CD14-positive monocyte (primary cell): ENCODE data around the gene GPATCH3. TPM values are rescaled to one million over a fixed set of nuclear protein-coding genes. Genes with fewer than 3 reads are reported as not detected.

Experiments used
- DNase-seq, 3 donors: peaks; one replicate each; pipeline ENCODE4 v3.0.0-alpha.2; 2011 to 2022
- H2AFZ ChIP-seq: 2 replicates; pipeline ENCODE4 v1.6.0; 2012; ENCODE audit warnings: mild to moderate bottlenecking, low read depth, low read length, inconsistent platforms; ENCODE audit not compliant: insufficient read depth, poor library complexity, severe bottlenecking
- H3K27ac ChIP-seq, 2 donors: 1 replicate in 1 of 2; 2 replicates in 1 of 2; pipeline ENCODE4 v1.5.1; 2012 to 2013; ENCODE audit warnings: low read length in 2 of 2, control low read depth in 1 of 2, inconsistent platforms in 1 of 2, low read depth in 1 of 2, mild to moderate bottlenecking in 1 of 2
- H3K27me3 ChIP-seq, 2 donors: one replicate each; pipeline versions ENCODE4 v1.6.0 to v1.6.1; 2011 to 2013; ENCODE audit warnings: low read length in 2 of 2; ENCODE audit not compliant: control insufficient read depth in 2 of 2, insufficient read depth in 2 of 2
- H3K36me3 ChIP-seq, 2 donors: replicated peaks in 1 of 2; 1 replicate in 1 of 2; 2 replicates in 1 of 2; pipeline versions ENCODE4 v1.5.1 to v1.6.1; 2012 to 2013; ENCODE audit warnings: low read length in 2 of 2, control low read depth in 1 of 2, inconsistent platforms in 1 of 2, mild to moderate bottlenecking in 1 of 2; ENCODE audit not compliant: insufficient read depth in 2 of 2, control insufficient read depth in 1 of 2
- H3K4me1 ChIP-seq, 2 donors: 1 replicate in 1 of 2; 2 replicates in 1 of 2; pipeline versions ENCODE4 v1.5.1 to v1.6.1; 2012 to 2013; ENCODE audit warnings: low read length in 2 of 2, control low read depth in 1 of 2, inconsistent platforms in 1 of 2, mild to moderate bottlenecking in 1 of 2, moderate library complexity in 1 of 2; ENCODE audit not compliant: insufficient read depth in 2 of 2, control insufficient read depth in 1 of 2
- H3K4me2 ChIP-seq: replicated peaks from 2 replicates; pipeline ENCODE3; 2012; ENCODE audit warnings: low read length, moderate library complexity, mild to moderate bottlenecking; ENCODE audit not compliant: poor library complexity, severe bottlenecking; ENCODE audit errors: extremely low read depth
- H3K4me3 ChIP-seq, 3 experiments: fragments of 200-600 bp in 1 of 3; sonication (generic) in 1 of 3; replicated peaks in 1 of 3; 1 replicate in 2 of 3; 2 replicates in 1 of 3; pipeline ENCODE4 v1.5.1; 2011 to 2013; ENCODE audit warnings: low read length in 3 of 3, mild to moderate bottlenecking in 3 of 3, control low read depth in 2 of 3, low read depth in 2 of 3, inconsistent platforms in 1 of 3, moderate library complexity in 1 of 3
- H3K79me2 ChIP-seq: 2 replicates; pipeline ENCODE4 v1.6.0; 2012; ENCODE audit warnings: mild to moderate bottlenecking, control low read depth, inconsistent platforms, low read length, moderate library complexity; ENCODE audit not compliant: insufficient read depth
- H3K9ac ChIP-seq: 2 replicates; pipeline ENCODE4 v1.6.0; 2017; ENCODE audit warnings: low read length, mild to moderate bottlenecking; ENCODE audit not compliant: insufficient read depth, poor library complexity, severe bottlenecking
- H3K9me3 ChIP-seq, 2 donors: replicated peaks in 1 of 2; 1 replicate in 1 of 2; 2 replicates in 1 of 2; pipeline versions ENCODE4 v1.5.1 to v1.6.1; 2012 to 2013; ENCODE audit warnings: low read length in 2 of 2, control low read depth in 1 of 2; ENCODE audit not compliant: control insufficient read depth in 1 of 2, insufficient read depth in 1 of 2
- H4K20me1 ChIP-seq: 2 replicates; pipeline ENCODE4 v1.6.0; 2012; ENCODE audit warnings: mild to moderate bottlenecking, low read length, control low read depth, moderate library complexity; ENCODE audit not compliant: insufficient read depth
- H3K27ac Mint-ChIP-seq, 7 donors: one replicate each; pipeline ENCODE4 v1.8.0; 2020; ENCODE audit warnings: mild to moderate bottlenecking in 7 of 7, mixed read lengths in 7 of 7, moderate library complexity in 6 of 7, inconsistent platforms in 2 of 7
- H3K27me3 Mint-ChIP-seq, 3 donors: one replicate each; pipeline ENCODE4 v1.8.0; 2021 to 2022; ENCODE audit warnings: low read depth in 3 of 3, mild to moderate bottlenecking in 3 of 3, mixed read lengths in 3 of 3, moderate library complexity in 3 of 3, inconsistent platforms in 1 of 3
- H3K36me3 Mint-ChIP-seq, 2 donors: one replicate each; pipeline ENCODE4 v1.8.0; 2020; ENCODE audit warnings: mixed read lengths in 2 of 2, inconsistent platforms in 1 of 2, mild to moderate bottlenecking in 1 of 2
- H3K4me1 Mint-ChIP-seq: one replicate; pipeline ENCODE4 v1.8.0; 2020; ENCODE audit warnings: mild to moderate bottlenecking, mixed read lengths
- H3K4me3 Mint-ChIP-seq, 2 donors: one replicate each; pipeline ENCODE4 v1.8.0; 2020; ENCODE audit warnings: mild to moderate bottlenecking in 2 of 2, mixed read lengths in 2 of 2, moderate library complexity in 1 of 2
- H3K9me3 Mint-ChIP-seq, 7 donors: one replicate each; pipeline ENCODE4 v1.8.0; 2020 to 2022; ENCODE audit warnings: mixed read lengths in 7 of 7, mild to moderate bottlenecking in 6 of 7, moderate library complexity in 6 of 7, inconsistent platforms in 2 of 7
- CTCF ChIP-seq: fragments of 200-600 bp; IDR thresholded peaks from one replicate; pipeline ENCODE4 v1.8.0; 2022; ENCODE audit warnings: antibody characterized with exemption, mild to moderate bottlenecking
- WGBS: methylation state at CpG from one replicate; pipeline ENCODE4 v1.1.5; 2013; ENCODE audit warnings: missing lambda C conversion rate; ENCODE audit not compliant: insufficient coverage; 5-methylcytosine and 5-hydroxymethylcytosine counted together
- intact Hi-C, 2 donors: fragments of 100-400 bp; cut with micrococcal nuclease; formaldehyde crosslinking; loops; one replicate each; pipeline versions ENCODE4 v1.15.0 to v1.15.1; 2023
- polyA plus RNA-seq, 3 donors: library from polyadenylated mRNA; depleted of rRNA in 1 of 3; unstranded in 2 of 3; stranded (reverse) in 1 of 3; fragments of 300-500 nt in 2 of 3; fragments of >200 nt in 1 of 3; fragmentation: Illumina TruSeq in 2 of 3; gene quantifications; 1 replicate in 2 of 3; 2 replicates in 1 of 3; pipeline ENCODE4 v1.2.3, GENCODE V29; 2012 to 2021

GPATCH3 gene
- polyA plus RNA-seq, 3 donors: 8.2 to 11.8 (median 10.7) TPM

- DNase-seq: no peak
- no peaks in the 10 kb centered on the region for H3K79me2 ChIP-seq
- no peak for TF ChIP-seq CTCF
- Mint-ChIP-seq H3K9me3 (no peaks in the 10 kb centered on the region), H3K4me3 (no peak overlapping the region), H3K27me3 (peaks cover 0 to 2% (median 0%) of the 10 kb centered on the region in 3 donors), H3K4me1 (no peaks in the 10 kb centered on the region), H3K27ac (no peak overlapping the region), H3K36me3 (peaks cover 40 to 60% of the 10 kb centered on the region in 2 donors)
- H3K9me3 ChIP-seq: no peaks in the 10 kb centered on the region
- no peak overlapping the region for H2AFZ ChIP-seq
- intact Hi-C loops: no loop called here
- no peak overlapping the region for H3K27ac ChIP-seq
- peaks cover 39 to 58% of the 10 kb centered on the region in 2 donors for H3K36me3 ChIP-seq
- 98% methylated on average over 16 of the region's 21 CpGs for WGBS
- H4K20me1 ChIP-seq: peaks cover 20% of the 10 kb centered on the region
- H3K4me1 ChIP-seq: no peaks in the 10 kb centered on the region
- no peak overlapping the region for H3K9ac ChIP-seq
- no peak overlapping the region for H3K4me2 ChIP-seq
- H3K4me3 ChIP-seq: no peak overlapping the region
- H3K27me3 ChIP-seq: no peaks in the 10 kb centered on the region
These were observed 43.4 kb downstream of the GPATCH3 start for GRCh38 chr1:26856604-26857469.

GRCh38 chr1:26856181-26856580 is 44.1 kb downstream of the GPATCH3 start:
- H3K4me1 Mint-ChIP-seq: no peaks in the 10 kb centered on the region
- H3K4me3 Mint-ChIP-seq: no peak overlapping the region
- DNase-seq: no peak
- peaks cover 45 to 65% of the 10 kb centered on the region in 2 donors for H3K36me3 ChIP-seq
- H2AFZ ChIP-seq: no peak overlapping the region
- no peak overlapping the region for H3K9ac ChIP-seq
- peaks cover 47 to 66% of the 10 kb centered on the region in 2 donors for H3K36me3 Mint-ChIP-seq
- H3K4me1 ChIP-seq: no peaks in the 10 kb centered on the region
- H4K20me1 ChIP-seq: peaks cover 21% of the 10 kb centered on the region
- peak overlapping the region in 2 of 7 donors; percentile 23 to 48 for H3K27ac Mint-ChIP-seq
- no peak overlapping the region for H3K4me2 ChIP-seq
- no peak overlapping the region for H3K27ac ChIP-seq
- H3K27me3 ChIP-seq: no peaks in the 10 kb centered on the region
- H3K79me2 ChIP-seq: no peaks in the 10 kb centered on the region
- intact Hi-C loops: no loop called here
- H3K9me3 Mint-ChIP-seq: no peaks in the 10 kb centered on the region
- no peak overlapping the region for H3K4me3 ChIP-seq
- 100% methylated on average over 4 of the region's 11 CpGs for WGBS
- TF ChIP-seq CTCF: no peak
- no peaks in the 10 kb centered on the region for H3K27me3 Mint-ChIP-seq
- no peaks in the 10 kb centered on the region for H3K9me3 ChIP-seq
